ENCODE results near the gene FRA10AC1.
"Not testable (repeated sequence)": the region's sequence is repeated elsewhere in the genome, so short reads cannot be mapped to it uniquely, and the experiment has no call there.

Gene FRA10AC1

DNA sequence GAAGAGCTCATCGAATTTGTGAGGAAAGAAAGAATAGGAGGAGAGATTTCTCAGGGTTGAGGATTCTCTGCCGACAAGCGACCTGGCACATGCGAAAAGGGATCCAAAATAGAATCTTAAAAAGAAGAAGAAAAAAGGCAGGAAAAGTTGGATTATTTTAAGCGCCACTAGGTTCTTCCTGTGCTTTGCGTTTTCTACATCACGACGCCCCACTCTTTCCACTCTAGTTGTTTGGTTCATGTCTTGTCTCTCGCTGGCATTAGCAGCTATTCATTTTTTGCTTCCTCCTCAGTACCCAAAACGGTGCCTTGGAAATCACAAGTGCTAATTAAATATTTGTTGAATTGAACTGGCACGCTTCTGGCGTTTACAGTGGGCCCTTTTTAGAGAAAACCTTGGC lies 674 bp upstream of the FRA10AC1 start:
- no peak for DNase-seq (ENCODE audit: low read depth)

DNA sequence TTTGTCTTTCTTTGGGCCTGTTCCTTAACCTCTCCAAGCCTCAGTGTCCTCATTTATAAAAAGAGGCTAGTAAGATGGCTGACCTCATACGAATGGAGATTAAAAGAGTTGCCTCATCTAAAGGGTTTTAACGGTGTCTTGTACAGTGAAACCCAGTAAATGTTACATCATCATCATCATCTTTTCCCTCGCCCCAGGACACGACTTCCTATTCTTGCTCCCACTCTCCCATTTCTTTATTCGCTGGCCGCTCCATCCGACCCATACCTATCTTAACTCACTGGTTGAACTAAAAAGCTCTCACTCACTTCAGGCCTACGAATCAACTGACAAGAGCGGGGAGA lies 554 bp downstream of the FRA10AC1 start:
- peak; percentile 4 for DNase-seq (ENCODE audit: low read depth)

DNA sequence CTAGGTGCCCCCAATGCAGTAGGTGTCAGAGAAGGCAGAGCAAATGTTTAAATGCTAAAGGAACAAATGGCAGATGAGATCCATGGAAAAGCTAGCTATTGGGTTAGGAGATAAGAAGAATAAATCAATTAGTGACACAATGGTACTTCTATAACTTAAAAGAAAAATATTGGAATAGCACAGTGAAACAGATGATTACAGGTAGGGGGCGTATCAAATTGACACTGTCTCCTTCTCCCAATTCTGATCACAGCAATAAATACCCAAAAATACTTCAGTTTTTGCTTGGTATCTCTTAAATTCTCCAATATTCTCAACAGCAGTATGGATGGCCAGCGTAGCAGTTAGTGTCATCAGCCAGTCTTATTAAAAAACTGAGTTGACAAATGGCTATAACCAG lies 5.2 kb downstream of the FRA10AC1 start:
- DNase-seq (ENCODE audit: low read depth) = no peak

DNA sequence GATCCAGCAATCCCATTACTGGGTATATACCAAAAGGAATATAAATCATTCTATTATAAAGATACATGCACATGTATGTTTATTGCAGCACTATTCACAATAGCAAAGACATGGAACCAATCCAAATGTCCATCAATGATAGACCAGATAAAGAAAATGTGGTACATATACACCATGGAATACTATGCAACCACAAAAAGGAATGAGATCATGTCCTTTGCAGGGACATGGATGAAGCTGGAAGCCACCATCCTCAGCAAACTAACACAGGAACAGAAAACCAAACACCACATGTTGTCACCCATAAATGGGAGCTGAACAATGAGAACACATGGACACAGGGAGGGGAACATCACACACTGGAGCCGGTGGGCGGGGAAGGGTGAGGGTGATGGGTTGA lies 5.8 kb downstream of the FRA10AC1 start:
- DNase-seq (ENCODE audit: low read depth) = not testable (repeated sequence)

DNA sequence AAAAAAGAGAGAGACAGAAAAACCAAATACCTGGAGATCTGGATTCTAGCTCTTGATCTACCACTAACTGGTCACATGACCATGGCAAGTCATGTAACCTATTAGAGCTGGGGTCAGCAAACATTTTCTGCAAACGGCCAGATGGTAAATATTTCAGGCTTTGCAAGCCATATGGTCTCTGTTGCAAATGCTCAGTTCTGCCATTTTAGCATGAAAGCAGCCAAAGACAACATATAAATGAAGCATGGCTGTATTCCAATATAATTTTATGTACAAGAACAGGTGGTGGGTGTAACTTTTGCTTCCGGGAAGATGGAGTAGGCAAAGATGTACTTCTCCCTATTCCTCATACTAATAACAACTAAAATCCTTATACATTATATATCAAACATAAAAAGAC lies 6.7 kb downstream of the FRA10AC1 start:
- no peak for DNase-seq (ENCODE audit: low read depth)

DNA sequence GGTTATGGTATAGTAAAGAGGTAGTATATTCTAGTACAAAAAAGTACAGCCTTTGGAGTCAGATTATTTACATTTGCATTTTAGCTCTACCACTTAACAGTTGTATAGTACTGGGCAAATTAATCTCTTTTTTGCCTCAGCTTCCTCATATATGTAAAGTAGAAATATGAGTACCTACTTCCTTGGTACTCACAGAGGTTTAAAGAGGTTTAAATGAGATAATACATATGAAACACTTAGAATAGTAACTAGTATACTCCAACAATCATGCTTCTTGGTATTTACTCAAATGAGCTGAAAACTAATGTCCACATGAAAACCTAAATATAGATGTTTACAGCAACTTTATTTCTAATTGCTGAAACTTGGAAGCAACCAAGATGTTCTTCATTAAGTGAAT lies 14.7 kb downstream of the FRA10AC1 start:
- no peak for DNase-seq (ENCODE audit: low read depth)

DNA sequence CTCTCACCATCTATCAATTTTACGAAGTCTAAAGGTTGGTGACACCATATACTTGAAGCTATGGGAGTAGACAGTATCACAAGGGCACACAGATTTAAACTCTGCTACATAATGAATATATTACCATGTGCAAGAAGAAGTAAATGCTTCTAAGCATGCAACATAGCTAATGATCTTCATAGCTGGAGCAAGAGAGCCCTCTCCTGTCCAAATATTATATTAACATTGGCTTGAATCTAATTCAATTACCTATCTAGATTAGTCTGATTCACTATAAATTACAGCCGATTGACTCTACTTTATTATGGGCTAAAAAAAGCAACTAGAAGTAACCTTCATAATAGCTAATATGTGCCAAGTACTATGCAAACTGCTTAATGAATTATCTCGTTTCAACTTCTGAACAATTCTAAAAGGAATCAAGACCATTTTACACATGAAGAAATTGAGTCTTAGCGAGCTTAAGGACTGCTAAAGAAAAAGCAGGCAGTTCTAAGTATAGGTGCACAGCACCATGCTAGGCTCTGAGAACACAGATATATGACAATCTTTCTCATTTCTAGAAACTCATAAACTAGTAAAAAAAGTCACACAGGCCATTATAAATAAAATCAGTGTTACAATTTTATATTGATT lies 21.9 kb downstream of the FRA10AC1 start:
- DNase-seq (ENCODE audit: low read depth) = peak; percentile 9

DNA sequence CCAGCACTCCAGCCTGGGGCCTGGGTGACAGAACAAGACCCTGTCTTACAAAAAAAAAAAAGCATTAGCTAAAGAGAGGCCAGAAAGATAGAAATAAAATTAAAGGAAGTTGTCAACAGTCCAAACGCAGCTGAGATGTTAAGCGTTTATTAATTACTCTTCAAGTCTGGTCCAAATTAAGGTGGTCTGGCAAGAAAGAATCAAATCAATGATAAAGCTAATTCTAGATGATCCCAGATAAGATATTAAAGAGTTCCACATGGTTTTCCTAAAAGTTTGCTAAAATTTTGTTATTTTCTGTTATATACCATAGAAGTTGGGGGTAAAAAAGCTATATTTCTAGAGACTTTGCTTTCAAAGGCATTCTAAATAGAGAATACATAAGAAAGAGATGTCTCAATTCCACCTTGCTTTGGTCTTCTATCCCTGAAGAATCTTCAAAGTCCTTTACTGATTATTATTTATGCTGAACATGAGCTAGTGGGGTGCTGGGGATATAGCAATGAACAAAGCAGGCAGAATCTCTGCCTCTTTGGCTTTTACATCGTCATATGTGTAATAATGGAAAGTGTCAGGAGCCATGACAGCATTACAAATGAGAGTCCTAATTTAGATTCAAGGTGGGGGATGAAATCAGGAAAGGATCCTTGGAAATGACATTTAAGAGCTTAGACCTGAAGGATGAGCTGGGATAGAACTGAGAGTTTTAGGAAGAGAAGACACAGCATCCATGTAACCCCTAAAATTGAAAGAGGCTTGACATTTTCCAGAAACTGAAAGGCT lies 23.4 kb downstream of the FRA10AC1 start:
- no peak for DNase-seq (ENCODE audit: low read depth)

DNA sequence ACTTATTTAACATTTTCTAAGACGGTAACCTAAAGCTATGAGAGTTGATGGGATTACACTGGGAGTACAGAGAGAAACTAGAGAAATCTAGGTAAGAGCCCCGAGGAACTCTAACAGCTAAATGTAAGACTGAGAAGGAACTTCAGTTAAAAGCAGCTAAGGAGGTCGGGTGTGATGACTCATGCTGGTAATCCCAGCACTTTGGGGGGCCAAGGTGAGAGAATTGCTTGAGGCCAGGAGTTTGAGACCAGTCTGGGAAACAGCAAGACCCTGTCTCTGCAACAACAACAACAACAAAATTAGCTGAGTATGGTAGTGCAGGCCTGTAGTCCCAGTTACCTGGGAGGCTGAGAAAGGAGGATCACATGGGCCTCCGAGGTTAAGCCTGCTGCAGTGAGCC lies 24.0 kb downstream of the FRA10AC1 start:
- DNase-seq (ENCODE audit: low read depth) = no peak

DNA sequence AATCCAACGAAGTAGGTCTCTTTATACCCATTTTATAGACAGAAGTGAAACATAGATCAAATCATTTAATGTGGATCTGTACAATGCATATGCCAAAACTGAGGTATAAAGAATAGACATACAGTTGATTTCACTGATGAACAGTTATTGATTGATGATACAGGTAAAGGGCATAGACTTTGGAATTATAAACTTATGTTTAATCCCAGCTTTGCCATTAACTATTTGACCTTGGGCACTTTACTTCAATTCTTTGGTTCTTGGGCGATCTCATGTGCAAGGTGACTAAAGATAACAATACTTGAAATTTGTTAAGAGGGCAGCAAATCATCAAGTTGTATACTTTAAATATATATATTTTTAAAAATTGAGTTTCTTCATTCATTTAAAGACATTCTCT lies 28.6 kb downstream of the FRA10AC1 start:
- DNase-seq (ENCODE audit: low read depth) = no peak

DNA sequence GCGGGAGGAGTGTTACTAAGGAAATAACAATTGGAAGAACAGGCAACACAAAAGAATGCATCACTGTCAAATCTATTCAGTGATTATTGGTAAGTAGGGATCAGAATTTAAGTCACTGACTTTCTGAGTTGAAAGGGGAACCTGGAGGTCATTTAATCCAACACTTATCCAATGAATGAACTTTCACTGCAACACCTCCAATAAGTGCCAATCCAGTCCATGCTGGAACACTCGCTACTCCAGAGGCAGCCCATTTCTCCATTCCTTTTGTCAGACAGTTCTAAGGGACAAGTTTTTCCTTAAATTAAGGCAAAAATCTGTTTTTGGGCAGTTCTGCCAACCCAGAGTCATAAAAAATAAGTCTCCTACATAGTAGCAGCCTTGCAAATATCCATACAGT lies 29.5 kb downstream of the FRA10AC1 start:
- no peak for DNase-seq (ENCODE audit: low read depth)

DNA sequence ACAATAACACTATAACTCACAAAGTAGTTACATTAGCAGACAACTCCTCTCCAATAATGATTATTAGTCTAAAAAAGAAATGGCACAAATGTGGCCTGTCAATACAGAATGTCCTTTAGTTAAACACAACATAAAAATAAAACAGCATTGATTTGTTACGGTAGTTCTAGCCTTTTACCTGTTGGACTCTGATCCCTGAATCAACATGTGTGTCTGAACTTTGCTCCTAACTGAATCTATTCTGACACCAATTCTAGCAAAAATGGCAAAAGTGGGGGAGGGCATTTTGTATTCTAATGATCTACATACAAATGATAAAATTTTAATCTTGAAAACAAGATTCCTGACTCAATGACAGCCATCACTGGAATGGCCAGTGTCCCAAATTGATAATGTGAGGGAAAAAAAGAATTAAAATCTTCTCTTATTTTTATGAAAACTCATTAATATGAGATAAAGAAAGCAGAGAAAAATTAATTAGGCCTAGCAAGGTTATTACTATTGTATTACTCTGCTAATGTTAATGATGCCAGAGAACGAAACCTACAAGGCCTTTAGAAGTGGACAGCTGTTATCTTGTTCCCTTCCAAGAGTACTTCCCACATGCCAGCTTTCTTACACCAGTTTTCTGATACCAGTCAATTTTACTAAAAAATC lies 30.2 kb downstream of the FRA10AC1 start:
- no peak for DNase-seq (ENCODE audit: low read depth)

DNA sequence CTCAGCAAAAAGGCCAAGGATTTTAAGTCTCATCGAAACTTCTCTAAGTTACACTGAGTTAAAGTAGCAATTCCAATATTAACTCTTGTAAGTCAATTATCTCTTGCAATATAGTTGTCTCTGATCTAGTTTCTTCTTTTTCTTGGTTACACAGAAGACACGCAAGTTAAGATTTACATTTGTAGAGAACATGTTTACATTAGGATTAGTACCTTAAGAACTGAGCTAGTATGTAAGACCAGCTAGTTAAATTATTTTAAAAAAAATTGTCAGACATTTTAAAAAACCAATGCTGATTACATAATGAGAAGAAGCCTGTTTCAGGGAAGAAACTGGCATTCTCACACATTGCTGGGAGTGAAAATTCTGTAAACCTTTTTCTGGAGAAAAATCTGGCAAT lies 31.4 kb downstream of the FRA10AC1 start:
- no peak for DNase-seq (ENCODE audit: low read depth)

DNA sequence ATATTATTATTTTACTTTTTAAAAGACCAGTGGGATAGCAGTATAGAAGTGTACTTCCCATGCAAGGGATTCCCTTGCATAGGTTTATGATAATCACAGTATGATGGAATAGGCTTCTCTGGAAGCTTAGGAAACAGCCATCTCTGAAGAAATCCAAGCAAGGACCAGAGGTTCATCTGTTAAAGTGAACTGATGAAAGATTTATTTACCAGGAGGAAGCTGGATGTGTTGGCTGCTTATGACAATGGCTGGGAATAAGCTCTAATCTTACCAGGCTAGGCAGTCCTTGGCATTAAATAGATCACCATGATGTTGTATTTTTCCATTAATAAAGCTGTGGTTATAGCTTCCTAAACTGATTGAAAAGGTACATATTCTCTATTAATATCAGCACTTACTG lies 32.0 kb downstream of the FRA10AC1 start:
- no peak for DNase-seq (ENCODE audit: low read depth)

DNA sequence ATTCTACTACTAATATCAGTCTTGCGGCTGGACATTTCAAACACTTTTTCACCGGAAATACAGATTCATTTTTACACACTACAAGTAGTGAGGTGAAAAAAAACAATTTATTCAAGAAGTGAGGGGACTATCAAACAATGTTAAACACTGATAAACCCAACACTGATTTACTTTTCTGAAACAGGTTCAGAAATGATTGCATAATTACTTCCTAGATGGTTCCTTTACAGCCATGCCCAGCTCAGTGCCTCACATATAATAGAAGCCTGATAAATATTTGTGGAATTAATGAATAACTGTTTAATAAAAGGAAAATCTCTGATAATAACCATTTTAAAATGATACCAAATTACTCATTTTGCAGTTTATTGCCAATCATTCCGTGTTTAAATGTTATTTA lies 34.6 kb downstream of the FRA10AC1 start:
- DNase-seq (ENCODE audit: low read depth) = no peak

DNA sequence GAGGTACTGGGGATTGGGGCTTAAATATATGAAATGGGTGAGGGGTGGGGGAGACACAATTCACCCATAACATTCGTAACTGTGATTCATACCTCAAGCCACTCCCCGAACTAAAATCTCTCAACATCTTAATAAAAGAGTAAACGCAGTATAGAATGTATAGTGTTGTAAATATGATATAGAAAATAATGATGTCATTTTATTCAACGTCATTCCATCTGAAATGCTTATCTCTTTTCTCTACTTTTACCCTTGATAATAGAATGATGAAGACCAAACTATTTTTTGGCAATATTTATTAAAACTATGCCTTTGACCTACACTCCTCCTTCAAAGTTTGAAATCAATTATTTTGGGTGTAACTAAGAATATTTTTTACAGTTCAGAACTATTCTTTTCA lies 36.4 kb downstream of the FRA10AC1 start:
- DNase-seq (ENCODE audit: low read depth) = no peak

DNA sequence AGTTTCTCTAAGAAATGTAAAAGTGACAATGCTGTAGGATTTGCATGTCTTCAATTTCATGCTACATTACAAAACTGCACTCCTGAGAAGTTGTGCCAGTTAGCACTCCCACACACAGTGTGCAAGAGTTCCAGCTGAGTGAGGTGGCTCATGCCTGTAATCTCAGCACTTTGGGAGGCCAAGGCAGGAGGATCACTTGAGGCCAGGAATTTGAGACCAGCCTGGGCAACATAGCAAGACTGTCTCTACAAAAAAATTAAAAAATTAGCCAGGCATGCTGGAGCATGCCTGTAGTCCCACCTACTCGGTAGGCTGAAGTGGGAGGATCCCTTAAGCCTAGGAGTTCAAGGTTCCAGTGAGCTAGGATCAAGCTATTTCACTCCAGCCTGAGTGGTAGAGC lies 44.6 kb downstream of the FRA10AC1 start:
- no peak for DNase-seq (ENCODE audit: low read depth)

DNA sequence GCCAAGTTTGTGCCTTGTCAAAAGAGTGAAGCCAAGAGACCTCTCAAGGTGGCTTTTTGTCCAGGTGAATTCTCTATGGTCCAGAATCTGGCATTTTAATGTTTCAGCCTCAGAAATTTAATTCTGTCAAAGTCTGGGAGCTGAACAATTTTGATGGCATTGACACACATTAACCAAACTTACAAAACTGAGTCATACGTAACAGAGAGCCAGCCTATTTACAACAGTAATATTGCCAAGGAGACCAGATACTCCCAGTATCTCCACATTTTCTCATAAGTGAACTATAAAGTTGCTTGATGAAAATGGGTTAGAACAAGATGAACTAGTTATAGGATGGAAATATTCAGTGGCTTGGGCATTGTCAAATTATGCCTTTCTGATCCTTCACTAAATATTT lies 46.2 kb downstream of the FRA10AC1 start:
- DNase-seq (ENCODE audit: low read depth) = no peak

DNA sequence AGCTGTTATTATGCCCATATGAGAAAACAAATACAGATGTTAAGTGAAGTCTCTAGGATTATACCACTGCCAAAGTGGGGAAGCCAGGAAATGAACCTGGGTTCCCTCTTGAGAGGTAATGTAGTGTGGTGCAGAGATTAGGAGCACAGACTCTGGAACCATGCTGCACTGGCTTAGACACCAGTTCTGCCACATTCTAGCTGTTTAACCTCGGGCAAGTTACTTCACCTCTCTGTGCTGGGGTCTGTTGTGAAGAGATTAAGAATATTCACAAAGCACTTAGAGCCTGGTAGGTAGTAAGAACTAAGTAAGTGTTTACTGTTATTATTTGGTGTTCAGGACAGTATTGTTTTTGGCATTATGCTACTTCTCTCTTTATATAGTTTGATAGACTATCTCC lies 48.2 kb downstream of the FRA10AC1 start:
- no peak for DNase-seq (ENCODE audit: low read depth)

DNA sequence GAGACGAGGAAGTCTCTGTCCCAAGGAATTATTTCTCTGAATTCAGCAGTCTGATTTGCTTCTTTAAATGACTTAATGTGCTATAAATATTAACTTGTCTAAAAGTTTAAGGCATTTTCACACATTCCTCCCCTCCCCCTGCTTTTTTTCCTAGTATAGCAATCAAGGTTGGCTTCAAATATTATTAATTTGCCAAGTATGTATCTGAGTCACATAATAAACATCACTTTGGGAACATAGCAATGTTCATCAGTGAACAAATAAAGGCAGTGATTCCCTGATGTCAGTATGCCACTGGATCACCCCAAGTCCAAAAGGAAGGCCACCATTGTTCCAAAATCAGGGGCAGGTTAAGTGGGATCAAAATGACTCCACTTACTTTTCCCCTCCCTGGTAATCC lies 49.5 kb downstream of the FRA10AC1 start:
- DNase-seq (ENCODE audit: low read depth) = peak; percentile 9

DNA sequence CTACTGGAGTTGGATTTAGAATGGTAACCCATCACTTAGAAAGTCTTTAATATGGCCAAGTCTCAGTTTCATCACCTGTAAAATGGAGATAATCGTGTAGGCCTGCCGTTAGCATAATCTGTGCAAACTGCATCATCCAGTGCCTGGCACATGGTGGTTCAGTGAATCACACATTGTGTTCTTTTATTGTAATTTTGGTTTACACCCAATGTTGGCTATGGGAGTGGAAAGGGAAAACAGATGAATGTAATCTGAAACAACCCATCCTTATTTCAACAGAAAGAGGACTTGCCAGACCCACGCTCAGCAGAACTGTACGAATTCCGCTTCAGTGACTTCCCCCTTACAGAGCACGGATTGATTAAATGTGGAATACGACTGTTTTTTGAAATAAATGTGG lies 62.6 kb downstream of the FRA10AC1 start:
- DNase-seq (ENCODE audit: low read depth) = no peak

DNA sequence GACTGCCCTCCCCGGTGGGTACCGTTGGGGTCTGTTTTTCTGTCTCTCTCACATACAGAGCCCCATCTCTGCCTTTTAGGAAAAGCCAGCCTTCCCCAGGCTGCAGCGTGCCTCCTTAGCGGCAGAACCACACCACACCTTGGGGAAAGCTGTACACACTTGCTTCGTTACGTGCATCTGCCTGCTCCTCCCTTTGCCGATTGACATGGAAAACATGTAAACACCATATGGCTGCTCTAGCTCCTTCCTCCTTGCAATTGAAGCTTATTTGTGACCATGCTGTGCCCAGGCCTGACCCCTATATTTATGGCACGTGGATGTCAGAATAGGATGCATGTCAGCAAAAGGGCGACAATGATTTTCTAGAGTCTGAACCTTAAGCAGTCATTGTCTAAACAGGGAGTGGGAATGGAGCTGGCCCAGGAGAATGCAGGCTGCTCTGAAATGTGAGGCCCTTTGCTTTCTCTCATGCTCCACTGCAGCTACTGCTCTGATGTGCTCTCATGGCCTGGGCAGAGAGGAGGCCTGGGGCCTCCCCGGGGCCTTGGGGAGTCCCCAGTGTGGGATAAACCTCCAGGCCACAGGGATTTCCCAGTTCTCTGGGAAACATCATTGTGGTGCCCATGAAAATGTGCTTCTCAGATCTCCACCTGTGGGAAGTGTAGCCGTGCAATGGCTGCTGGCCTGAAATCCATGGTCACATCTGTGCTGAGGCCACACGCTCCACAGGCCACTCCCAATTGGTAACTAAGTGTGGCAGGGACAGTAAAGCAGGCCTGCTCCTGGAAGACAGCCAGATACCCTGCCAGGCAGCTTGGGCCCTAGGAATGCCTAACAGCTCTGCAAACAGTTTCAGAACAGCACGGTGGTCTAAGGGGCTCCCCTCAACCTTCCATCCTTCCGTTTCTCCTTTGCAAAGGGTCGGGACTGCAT lies 71.5 kb downstream of the FRA10AC1 start:
- no peak for DNase-seq (ENCODE audit: low read depth)
